ENCODE measurements around the gene SLC25A33.

The SLC25A33 gene

GRCh38 chr1:9576903-9577302 lies 37.6 kb downstream of the SLC25A33 start:
- Histone ChIP-seq H3K9ac (ENCODE audit: low read length) (no peak overlapping the region), H3K27me3 (ENCODE audit: control insufficient read depth, insufficient read depth, low read length) (no peaks in the 10 kb centered on the region), H3K4me1 (ENCODE audit: control insufficient read depth, insufficient read depth, low read length) (no peaks in the 10 kb centered on the region), H3K27ac (ENCODE audit: low read depth, low read length) (no peak overlapping the region), H3K4me3 (ENCODE audit: low read length) (no peak overlapping the region), H3K36me3 (ENCODE audit: control insufficient read depth, insufficient read depth, low read length) (peaks cover 14% of the 10 kb centered on the region)

GRCh38 chr1:9577423-9577822 lies 38.2 kb downstream of the SLC25A33 start:
- no peaks in the 10 kb centered on the region for H3K27me3 ChIP-seq (ENCODE audit: control insufficient read depth, insufficient read depth, low read length)
- H3K9ac ChIP-seq (ENCODE audit: low read length), result no peak overlapping the region
- H3K36me3 ChIP-seq (ENCODE audit: control insufficient read depth, insufficient read depth, low read length), result peaks cover 14% of the 10 kb centered on the region
- no peak overlapping the region for H3K27ac ChIP-seq (ENCODE audit: low read depth, low read length)
- H3K4me1 ChIP-seq (ENCODE audit: control insufficient read depth, insufficient read depth, low read length), result no peaks in the 10 kb centered on the region
- H3K4me3 ChIP-seq (ENCODE audit: low read length), result no peak overlapping the region

- Histone ChIP-seq H3K27ac (ENCODE audit: low read depth, low read length) (no peak overlapping the region), H3K36me3 (ENCODE audit: control insufficient read depth, insufficient read depth, low read length) (peaks cover 14% of the 10 kb centered on the region), H3K27me3 (ENCODE audit: control insufficient read depth, insufficient read depth, low read length) (no peaks in the 10 kb centered on the region), H3K4me3 (ENCODE audit: low read length) (no peak overlapping the region), H3K4me1 (ENCODE audit: control insufficient read depth, insufficient read depth, low read length) (no peaks in the 10 kb centered on the region), H3K9ac (ENCODE audit: low read length) (no peak overlapping the region)
Measured at GRCh38 chr1:9580942-9581341, 41.7 kb downstream of the SLC25A33 start.

- Histone ChIP-seq H3K27ac (ENCODE audit: low read depth, low read length) (no peak overlapping the region), H3K36me3 (ENCODE audit: control insufficient read depth, insufficient read depth, low read length) (no peaks in the 10 kb centered on the region), H3K4me3 (ENCODE audit: low read length) (no peak overlapping the region)
Measured at GRCh38 chr1:9586147-9586766, 47.0 kb downstream of the SLC25A33 start.

GRCh38 chr1:9588551-9589143 lies 49.4 kb downstream of the SLC25A33 start, which contains the start of gene TMEM201:
TMEM201 (plus strand) TSS chr1:9588911; CDS start chr1:9588931, 20 bp downstream.
- Histone ChIP-seq H3K9ac (ENCODE audit: low read length) (peak within 1 kb of the TSS; percentile 37), H3K4me3 (ENCODE audit: low read length) (peak within 1 kb of the TSS; percentile 85), H3K36me3 (ENCODE audit: control insufficient read depth, insufficient read depth, low read length) (no peaks in the 10 kb centered on the region), H3K4me1 (ENCODE audit: control insufficient read depth, insufficient read depth, low read length) (peaks cover 12% of the 10 kb centered on the region), H3K27ac (ENCODE audit: low read depth, low read length) (peak within 1 kb of the TSS; percentile 66), H3K27me3 (ENCODE audit: control insufficient read depth, insufficient read depth, low read length) (no peaks in the 10 kb centered on the region)

More at GRCh38 chr1:9586147-9586766, 47.0 kb downstream of the SLC25A33 start:
- Histone ChIP-seq H3K9ac (ENCODE audit: low read length) (no peak overlapping the region), H3K27me3 (ENCODE audit: control insufficient read depth, insufficient read depth, low read length) (no peaks in the 10 kb centered on the region), H3K4me1 (ENCODE audit: control insufficient read depth, insufficient read depth, low read length) (peaks cover 8% of the 10 kb centered on the region)

- H3K4me1 ChIP-seq (ENCODE audit: control insufficient read depth, insufficient read depth, low read length), result peaks cover 12% of the 10 kb centered on the region
- H3K27ac ChIP-seq (ENCODE audit: low read depth, low read length), result peak overlapping the region; percentile 53
- H3K36me3 ChIP-seq (ENCODE audit: control insufficient read depth, insufficient read depth, low read length), result no peaks in the 10 kb centered on the region
- peak overlapping the region; percentile 37 for H3K9ac ChIP-seq (ENCODE audit: low read length)
- no peaks in the 10 kb centered on the region for H3K27me3 ChIP-seq (ENCODE audit: control insufficient read depth, insufficient read depth, low read length)
- H3K4me3 ChIP-seq (ENCODE audit: low read length), result peak overlapping the region; percentile 85
Measured at GRCh38 chr1:9589144-9589718, 50.0 kb downstream of the SLC25A33 start.

GRCh38 chr1:9589719-9590157 lies 50.5 kb downstream of the SLC25A33 start:
- H3K4me3 ChIP-seq (ENCODE audit: low read length), result peak overlapping the region; percentile 85

GRCh38 chr1:9590201-9590600 lies 50.9 kb downstream of the SLC25A33 start:
- Histone ChIP-seq H3K27ac (ENCODE audit: low read depth, low read length) (no peak overlapping the region), H3K27me3 (ENCODE audit: control insufficient read depth, insufficient read depth, low read length) (no peaks in the 10 kb centered on the region), H3K4me3 (ENCODE audit: low read length) (peak overlapping the region; percentile 85), H3K4me1 (ENCODE audit: control insufficient read depth, insufficient read depth, low read length) (peaks cover 12% of the 10 kb centered on the region), H3K36me3 (ENCODE audit: control insufficient read depth, insufficient read depth, low read length) (no peaks in the 10 kb centered on the region), H3K9ac (ENCODE audit: low read length) (peak overlapping the region; percentile 13)

More at GRCh38 chr1:9589719-9590157, 50.5 kb downstream of the SLC25A33 start:
- Histone ChIP-seq H3K27me3 (ENCODE audit: control insufficient read depth, insufficient read depth, low read length) (no peaks in the 10 kb centered on the region), H3K9ac (ENCODE audit: low read length) (peak overlapping the region; percentile 13), H3K27ac (ENCODE audit: low read depth, low read length) (no peak overlapping the region), H3K36me3 (ENCODE audit: control insufficient read depth, insufficient read depth, low read length) (no peaks in the 10 kb centered on the region), H3K4me1 (ENCODE audit: control insufficient read depth, insufficient read depth, low read length) (peaks cover 12% of the 10 kb centered on the region)

- no peaks in the 10 kb centered on the region for H3K36me3 ChIP-seq (ENCODE audit: control insufficient read depth, insufficient read depth, low read length)
- H3K27me3 ChIP-seq (ENCODE audit: control insufficient read depth, insufficient read depth, low read length), result no peaks in the 10 kb centered on the region
- H3K4me1 ChIP-seq (ENCODE audit: control insufficient read depth, insufficient read depth, low read length), result peaks cover 12% of the 10 kb centered on the region
- no peak overlapping the region for H3K4me3 ChIP-seq (ENCODE audit: low read length)
- H3K27ac ChIP-seq (ENCODE audit: low read depth, low read length), result no peak overlapping the region
- H3K9ac ChIP-seq (ENCODE audit: low read length), result no peak overlapping the region
Measured at GRCh38 chr1:9590945-9591668, 51.8 kb downstream of the SLC25A33 start.

GRCh38 chr1:9591669-9592509 lies 52.6 kb downstream of the SLC25A33 start:
- no peak overlapping the region for H3K9ac ChIP-seq (ENCODE audit: low read length)
- no peak overlapping the region for H3K4me3 ChIP-seq (ENCODE audit: low read length)
- no peaks in the 10 kb centered on the region for H3K36me3 ChIP-seq (ENCODE audit: control insufficient read depth, insufficient read depth, low read length)
- H3K4me1 ChIP-seq (ENCODE audit: control insufficient read depth, insufficient read depth, low read length), result peaks cover 12% of the 10 kb centered on the region
- H3K27ac ChIP-seq (ENCODE audit: low read depth, low read length), result no peak overlapping the region
- H3K27me3 ChIP-seq (ENCODE audit: control insufficient read depth, insufficient read depth, low read length), result no peaks in the 10 kb centered on the region

- no peak overlapping the region for H3K27ac ChIP-seq (ENCODE audit: low read depth, low read length)
- H3K4me1 ChIP-seq (ENCODE audit: control insufficient read depth, insufficient read depth, low read length), result peaks cover 12% of the 10 kb centered on the region
- no peaks in the 10 kb centered on the region for H3K36me3 ChIP-seq (ENCODE audit: control insufficient read depth, insufficient read depth, low read length)
- H3K4me3 ChIP-seq (ENCODE audit: low read length), result peak overlapping the region; percentile 9
- no peaks in the 10 kb centered on the region for H3K27me3 ChIP-seq (ENCODE audit: control insufficient read depth, insufficient read depth, low read length)
- H3K9ac ChIP-seq (ENCODE audit: low read length), result no peak overlapping the region
Measured at GRCh38 chr1:9592510-9593075, 53.3 kb downstream of the SLC25A33 start.

All from rectal smooth muscle tissue (tissue), 1 donor.